Activated CD8-positive, alpha-beta memory T cell treated with anti-CD3 and anti-CD28 coated beads for 36 hours (primary cell): ENCODE measurements around the gene MAP3K7CL. TPM values are rescaled to one million over a fixed set of nuclear protein-coding genes. Genes with fewer than 3 reads are reported as not detected.

ENCODE experiments used
- CTCF ChIA-PET: fragments of 350-600 bp; sonication (Branson Sonifier 250); formaldehyde crosslinking; loops from one replicate; lab custom pipeline; 2021; ENCODE audit warnings: antibody characterized with exemption; lab: Charles Lee
- POLR2A ChIA-PET: fragments of 350-600 bp; sonication (Branson Sonifier 250); formaldehyde crosslinking; loops from one replicate; lab custom pipeline; 2021; ENCODE audit warnings: antibody characterized with exemption; lab: Charles Lee
- total RNA-seq, 2 experiments: library from RNA; stranded (reverse); gene quantifications; one replicate each; pipeline ENCODE4 v1.2.3, GENCODE V29; 2021

The MAP3K7CL gene, protein sequence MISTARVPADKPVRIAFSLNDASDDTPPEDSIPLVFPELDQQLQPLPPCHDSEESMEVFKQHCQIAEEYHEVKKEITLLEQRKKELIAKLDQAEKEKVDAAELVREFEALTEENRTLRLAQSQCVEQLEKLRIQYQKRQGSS
- total RNA-seq = 1 to 10 TPM; 4.3 to 5.5 TPM

DNA sequence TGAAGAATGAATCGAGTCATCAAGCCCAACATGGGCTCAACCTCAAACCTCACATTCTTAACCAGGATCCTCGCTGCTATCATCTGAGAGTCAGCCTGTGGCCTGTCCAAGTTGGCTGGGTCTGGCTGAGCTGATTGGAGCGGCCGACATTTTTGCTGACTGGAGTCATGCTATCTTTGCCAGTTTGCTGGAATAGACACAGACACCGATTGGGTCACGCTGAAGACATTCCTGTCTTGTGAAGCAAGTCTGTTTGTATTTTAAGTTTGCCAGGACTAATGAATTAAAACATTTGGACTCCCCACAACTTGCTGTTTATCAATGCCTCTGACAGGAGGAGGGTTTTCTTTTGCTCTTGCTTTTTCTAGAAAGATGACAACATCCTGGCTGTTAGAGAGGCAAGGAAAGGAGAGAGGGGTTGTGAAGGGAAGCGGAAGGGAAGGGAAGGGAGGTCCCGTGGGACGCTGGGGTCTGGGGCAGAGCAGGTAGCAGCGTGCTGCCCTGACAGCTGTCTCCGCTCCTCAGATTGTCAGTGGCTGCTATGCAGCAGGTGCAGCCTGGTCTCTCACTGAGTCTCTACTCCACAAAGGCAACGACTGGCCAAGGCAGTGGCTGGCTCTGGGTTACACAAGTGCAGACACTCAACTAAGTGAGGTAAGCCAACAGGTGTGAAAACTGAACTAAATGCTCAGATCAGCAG is at the start of gene MAP3K7CL:
MAP3K7CL (plus strand) TSS at position 375 of the 700 bp plus-strand sequence. CDS start 2,701 bp downstream, outside the sequence.
- ChIA-PET POLR2A (interaction anchor here (0.6 kb wide), 1 partner anchor 39 kb away, joined by 3 read pairs; no protein-coding TSS in a partner anchor), CTCF (no interaction called here)

DNA sequence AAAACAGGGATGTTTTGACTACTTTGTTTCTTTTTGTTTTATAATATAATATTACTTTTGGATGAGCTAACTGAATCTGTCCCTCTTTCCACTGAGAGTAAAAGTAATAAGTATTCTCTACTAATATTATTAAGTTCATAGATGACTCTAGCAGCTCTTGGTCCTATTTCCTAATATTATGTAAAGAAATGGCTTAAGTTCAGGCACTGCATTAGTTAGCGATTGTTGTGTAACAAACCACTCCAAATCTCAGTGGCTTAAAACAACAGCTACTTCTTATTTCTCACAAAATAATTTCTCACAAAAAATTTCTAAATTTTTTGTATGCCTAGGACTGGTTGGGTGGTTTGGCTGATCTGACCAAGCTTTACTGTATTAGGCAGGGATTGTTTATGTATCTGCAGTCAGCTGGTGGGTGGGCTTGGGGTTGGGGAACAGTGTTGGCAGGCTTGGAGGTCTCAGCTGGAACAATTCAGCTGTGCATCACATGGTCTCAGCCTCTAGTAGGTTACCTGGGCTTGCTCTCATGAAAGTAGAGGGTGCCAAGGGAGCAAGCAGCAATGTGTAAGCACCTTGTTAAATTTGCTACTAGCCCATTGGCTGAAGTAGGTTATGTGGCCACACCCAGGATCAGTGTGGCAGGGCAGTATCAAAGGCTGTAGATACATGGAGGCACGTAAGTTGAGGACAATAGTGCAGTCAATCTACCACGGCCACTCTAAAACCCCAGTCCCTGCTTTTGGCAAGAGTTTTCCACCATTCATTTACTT is 48.2 kb upstream of the MAP3K7CL start:
- ChIA-PET CTCF (interaction anchor here (0.6 to 1.4 kb wide), 3 partner anchors 201 to 294 kb away, joined by 3 to 5 read pairs (median 3); no protein-coding TSS in a partner anchor), POLR2A (interaction anchor here (0.6 to 1.1 kb wide), 2 partner anchors 8 to 217 kb away, joined by 3 read pairs; partner anchors contain the start of gene CCT8)

DNA sequence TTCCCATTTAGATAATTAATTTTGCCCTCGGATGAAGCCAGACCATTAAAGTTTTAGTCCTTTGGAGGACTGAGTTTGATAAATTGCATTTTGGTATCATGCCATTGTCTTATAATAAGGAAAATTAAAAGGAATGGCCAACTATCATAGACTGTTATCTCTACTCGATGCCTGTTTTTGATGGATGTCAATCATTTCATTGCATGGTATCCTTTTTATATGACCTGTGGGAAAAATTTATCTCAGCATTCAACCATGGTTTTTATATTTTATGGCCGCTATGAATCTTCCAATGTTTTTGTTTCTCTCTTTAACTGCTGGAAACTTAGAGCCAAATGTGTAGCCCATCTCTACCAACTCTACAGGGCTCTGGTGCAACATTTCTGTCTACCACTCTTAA is 47.1 kb upstream of the MAP3K7CL start:
- ChIA-PET CTCF (interaction anchor here (0.5 kb wide), 1 partner anchor 56 kb away, joined by 4 read pairs; no protein-coding TSS in a partner anchor), POLR2A (interaction anchor here (1.1 kb wide), 1 partner anchor 10 kb away, joined by 3 read pairs; the partner anchor contains the start of gene CCT8)

DNA sequence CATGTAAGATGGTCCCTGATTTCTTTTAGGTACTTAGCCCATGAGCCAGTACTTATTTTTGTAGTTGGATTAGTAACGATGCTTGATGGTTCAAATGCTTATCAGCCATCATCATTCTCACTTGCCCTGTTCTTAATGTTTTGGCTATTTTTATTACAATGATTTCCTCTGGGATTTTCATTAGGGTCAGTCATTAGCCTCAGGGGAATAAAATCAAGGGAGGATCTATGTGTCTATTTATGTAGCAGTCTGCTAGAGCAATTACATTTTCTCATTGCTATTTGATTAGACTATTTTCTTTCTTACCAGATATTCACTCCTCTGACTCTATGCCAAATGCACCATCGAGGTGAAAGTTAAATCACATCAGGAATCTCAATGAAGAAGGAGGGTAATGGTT is 46.1 kb upstream of the MAP3K7CL start:
- ChIA-PET CTCF (no interaction called here), POLR2A (no interaction called here)

DNA sequence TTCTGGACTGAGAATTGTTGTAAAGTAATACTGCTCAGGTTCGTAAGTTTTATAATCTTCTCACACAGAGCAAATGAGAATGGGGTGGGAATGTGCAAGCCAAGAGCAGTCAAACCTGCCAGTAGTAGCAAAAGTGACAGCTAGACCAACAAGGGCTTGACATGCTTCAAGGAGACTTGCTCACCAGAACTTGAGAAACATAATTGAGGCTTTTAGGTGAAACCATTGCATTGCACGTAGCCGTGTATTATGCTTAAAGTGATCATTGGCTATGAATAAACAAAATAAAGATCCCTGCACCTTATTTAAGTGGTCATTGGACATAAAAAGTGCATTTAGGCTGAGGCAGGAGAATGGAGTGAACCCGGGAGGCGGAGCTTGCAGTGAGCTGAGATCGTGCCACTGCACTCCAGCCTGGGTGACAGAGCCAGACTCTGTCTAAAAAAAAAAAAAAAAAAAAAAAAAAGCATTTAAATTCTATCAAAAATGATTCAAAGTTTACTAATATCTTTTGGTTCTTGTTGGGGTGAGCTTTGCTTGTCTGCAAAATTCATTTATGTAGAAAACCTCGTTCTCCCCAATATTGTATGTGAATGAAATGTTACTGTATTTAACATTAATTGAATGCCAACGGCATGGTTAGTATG is 45.2 kb upstream of the MAP3K7CL start:
- CTCF ChIA-PET = interaction anchor here (0.6 kb wide), 1 partner anchor 81 kb away, joined by 3 read pairs; no protein-coding TSS in a partner anchor
- POLR2A ChIA-PET = no interaction called here

DNA sequence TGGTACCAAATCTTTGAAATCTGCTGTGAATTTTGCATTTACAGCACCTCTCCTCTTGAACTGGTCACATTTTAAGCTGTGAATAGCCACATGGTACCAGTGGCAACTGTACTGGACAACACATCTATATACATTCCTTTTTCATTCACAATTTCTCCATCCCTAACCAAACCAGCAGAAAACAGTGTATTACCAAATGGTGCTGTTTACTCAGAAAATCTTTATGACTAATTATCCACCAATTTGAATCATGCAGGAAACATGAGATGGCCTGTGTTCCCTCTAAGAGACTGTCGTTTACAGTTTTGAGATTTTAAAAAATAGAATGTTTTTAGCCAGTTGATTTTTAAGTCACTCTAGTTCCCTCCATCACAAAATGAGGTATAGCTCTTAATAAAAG is 39.4 kb upstream of the MAP3K7CL start:
- POLR2A ChIA-PET = interaction anchor here (0.7 kb wide), 1 partner anchor 39 kb away, joined by 3 read pairs; the partner anchor contains the start of gene MAP3K7CL
- CTCF ChIA-PET = interaction anchor here (1.3 to 1.7 kb wide), 2 partner anchors 12 to 282 kb away, joined by 4 to 6 read pairs; no protein-coding TSS in a partner anchor

DNA sequence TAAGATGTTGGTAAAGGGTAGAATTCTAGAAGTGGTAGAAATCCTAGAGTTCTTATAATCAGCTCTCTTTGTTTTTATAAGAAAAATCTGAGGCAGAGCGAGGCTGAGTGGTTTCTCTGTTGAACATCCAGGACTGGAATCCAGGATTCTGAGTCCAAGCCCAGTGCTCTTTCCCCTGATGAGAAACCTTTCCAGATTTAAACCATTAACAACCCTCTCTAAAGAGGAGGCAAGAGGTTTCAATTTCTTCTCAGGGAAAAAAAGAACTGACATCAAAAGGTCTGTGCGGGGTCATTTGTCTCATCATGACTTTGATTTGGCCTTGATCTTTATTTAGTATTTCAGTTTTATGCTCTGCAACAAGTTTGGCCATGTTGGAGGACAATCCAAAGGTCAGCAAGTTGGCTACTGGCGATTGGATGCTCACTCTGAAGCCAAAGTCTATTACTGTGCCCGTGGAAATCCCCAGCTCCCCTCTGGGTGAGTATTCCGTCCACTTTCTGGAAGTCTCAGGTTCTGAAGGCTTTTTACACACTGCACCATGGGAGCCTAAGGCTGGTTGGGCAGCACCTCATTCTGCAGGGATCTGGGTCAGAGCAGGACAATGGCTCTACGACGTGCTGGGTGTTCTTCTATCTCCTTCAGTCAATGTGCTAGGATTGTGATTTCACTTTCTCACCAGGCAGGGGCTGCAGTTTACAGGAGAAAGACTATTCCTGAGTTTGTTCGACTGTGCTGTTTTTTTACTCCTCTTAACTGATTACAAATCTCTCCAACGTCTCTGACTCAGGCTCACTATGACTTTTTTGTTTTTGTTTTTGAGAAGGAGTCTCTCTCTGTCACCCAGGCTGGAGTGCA is 38.1 kb upstream of the MAP3K7CL start:
- POLR2A ChIA-PET = no interaction called here
- CTCF ChIA-PET = interaction anchor here (1.7 kb wide), 1 partner anchor 281 kb away, joined by 6 read pairs; no protein-coding TSS in a partner anchor

DNA sequence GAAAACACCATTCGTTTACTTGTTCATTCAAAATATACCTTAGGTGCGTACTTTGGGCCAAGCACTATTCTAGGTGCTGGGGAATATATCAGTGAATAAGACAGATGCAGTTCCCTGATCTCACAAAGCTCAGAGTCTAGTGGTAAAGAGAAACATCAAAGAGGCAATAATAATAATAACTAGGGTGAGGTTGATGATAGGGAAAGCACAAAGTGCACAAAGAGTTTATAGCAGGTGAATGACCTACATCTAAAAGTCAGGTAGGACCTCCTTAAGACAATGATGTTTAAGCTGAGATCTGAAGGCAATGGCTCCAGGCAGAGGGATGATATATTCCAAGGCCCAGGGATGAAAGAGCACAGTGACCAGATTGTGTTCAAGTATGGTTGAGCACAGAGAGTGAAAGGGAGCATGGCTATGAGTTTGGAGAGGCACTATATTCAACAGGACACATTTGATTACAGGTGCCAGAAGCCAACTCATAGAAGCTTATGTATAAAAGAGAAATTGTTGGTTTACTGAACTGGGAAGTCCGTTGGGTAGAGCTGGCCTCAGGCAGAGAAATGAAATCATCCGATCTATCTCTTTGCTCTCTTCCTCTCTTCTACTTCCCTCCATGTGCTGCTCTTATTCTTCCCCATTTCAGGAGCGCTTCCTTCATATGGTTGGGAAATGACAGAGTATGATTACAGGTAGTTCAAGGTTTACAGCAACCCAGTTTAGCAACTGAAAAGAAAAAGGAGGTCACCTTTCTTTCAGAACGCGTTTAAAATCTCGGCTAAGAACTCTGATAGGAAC is 34.0 kb upstream of the MAP3K7CL start:
- POLR2A ChIA-PET = no interaction called here
- CTCF ChIA-PET = no interaction called here

DNA sequence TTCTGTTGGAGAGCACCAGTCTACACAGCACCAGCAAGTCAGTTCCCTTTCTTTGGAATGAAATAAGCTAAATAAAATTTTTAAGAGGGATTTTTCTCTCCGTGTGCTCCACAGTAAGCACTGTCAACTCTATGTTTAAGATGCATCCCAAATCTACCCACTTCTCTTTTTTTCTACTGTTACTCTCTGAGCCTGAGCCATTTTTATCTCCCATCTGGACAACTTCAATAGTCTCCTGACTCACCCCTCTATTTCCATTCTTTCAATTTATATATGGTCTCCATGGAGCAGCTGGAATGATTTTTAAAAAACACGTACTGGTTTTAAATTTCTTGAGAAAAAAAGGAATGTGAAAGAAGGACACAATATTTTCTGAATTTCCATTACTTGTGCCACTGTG is 32.3 kb upstream of the MAP3K7CL start:
- POLR2A ChIA-PET = interaction anchor here (0.6 kb wide), 2 partner anchors 26 to 136 kb away, joined by 4 to 9 read pairs; no protein-coding TSS in a partner anchor
- CTCF ChIA-PET = interaction anchor here (1.1 kb wide), 1 partner anchor 278 kb away, joined by 3 read pairs; no protein-coding TSS in a partner anchor

DNA sequence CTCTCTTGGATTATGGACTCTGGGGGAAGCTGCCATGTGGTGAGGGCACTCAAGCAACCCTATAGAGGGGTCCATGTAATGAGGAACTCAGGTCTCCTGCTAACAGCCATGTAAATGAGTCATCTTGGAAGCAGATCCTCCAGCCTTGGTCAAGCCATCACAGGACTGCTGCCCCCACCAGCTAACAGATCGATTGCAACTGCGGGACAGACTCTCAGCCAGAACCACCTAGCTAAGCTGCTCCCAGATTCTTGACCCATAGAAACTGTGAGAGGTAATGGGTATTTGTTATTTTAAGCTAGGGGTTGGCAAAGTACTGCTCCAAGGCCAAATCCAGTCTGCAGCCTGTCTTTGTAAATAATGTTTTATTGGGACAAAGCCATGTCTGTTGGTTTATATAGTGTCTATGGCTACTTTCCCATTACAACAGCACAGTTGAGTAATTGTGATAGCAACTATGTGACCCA is 27.6 kb upstream of the MAP3K7CL start:
- ChIA-PET CTCF (no interaction called here), POLR2A (no interaction called here)

DNA sequence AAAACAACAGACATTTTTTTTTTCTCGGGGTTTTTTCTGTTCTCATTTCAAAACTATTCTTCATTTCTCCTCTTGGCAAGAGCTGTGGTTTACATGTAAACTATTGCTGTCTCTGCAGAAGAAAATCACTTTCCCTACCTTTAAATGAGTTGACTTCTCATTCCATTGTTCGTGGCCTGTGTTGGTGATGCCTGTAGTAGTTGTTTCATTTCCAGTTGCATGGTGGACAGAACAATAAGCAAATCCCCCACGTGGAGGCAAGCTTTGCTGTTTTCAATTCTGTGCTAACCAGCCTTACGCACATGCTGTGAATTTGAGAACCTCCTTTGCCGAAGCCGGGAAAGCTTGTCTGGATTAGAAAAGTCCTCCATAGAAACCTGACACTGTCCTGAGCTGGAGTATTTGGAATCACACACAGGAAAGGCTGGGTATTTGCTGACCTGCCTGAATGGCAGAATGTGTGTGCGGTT is 26.2 kb upstream of the MAP3K7CL start:
- ChIA-PET POLR2A (interaction anchor here (0.6 kb wide), 1 partner anchor 194 kb away, joined by 3 read pairs; no protein-coding TSS in a partner anchor), CTCF (interaction anchor here (1.4 kb wide), 1 partner anchor 268 kb away, joined by 3 read pairs; no protein-coding TSS in a partner anchor)

DNA sequence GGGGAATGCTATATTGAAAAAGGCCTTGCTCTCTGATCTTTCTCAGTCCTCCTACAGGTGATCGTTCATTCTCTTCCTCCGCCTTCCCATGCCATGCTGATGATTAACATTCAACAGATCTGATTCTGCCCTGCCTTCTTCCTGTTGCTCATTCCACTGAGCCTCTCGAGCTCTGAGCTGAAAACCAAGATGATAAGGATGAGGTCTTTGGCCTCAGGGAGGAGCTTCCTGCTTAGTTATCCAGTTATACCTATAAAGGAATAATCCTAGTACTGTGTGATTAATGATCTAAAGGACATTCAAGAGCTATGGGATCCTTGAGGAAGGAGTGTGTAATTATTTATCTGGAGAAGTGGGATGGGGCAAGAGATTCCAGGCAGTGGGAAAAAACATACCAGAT is 25.2 kb upstream of the MAP3K7CL start:
- ChIA-PET POLR2A (no interaction called here), CTCF (no interaction called here)

DNA sequence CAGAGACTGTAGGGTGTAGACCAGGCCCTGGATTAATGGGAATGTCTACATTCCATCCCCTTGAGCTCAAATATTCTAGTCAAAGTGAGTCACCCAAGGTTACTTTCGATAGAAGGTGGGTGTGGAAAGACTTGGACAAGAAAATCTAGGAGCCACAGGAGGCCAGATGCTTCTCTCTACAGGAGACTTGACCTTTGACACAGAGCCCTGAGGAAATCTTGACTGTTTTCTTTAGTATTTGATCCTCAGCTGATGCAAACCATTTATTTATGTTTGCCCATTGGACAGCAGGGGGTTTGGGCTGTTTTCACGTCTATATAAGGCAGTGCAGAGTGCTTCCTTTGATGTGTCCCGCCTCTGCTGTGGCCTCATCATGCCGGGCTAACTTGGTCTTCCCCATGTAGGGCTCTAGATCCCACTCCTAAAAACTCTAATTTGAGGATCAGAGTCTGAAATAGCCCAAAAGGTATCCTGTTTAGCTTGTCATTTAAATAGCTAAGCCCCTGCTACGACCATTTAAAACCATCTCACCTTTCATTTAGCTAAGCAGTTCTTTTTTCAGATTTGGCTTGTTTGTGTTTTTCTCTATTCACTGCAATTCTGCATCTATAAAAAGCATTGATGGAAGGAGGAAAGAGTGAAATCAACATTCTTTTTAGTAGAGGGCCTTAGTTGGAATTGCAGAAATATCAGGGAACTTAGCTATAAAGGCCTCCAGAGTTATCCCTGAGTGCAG is 15.5 kb upstream of the MAP3K7CL start:
- POLR2A ChIA-PET = no interaction called here
- CTCF ChIA-PET = no interaction called here

DNA sequence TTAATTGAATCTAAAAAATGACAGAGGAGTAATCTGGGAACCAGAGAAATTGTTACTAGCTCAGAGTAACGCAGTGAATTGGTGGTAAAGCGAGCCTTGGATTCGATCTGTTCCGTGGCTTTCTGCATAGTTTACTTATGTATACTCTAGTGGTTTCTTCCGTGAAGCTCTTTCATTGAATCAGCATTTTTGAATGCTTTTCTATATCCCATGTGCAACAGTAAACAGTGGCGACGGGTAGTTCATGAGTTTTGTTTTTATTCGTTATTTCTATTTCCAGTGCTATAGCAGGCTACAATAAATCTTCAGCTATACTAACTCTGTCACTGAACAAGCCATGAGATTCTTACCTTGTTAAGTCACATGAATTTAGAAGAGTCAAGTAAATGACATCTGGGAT is 14.5 kb upstream of the MAP3K7CL start:
- CTCF ChIA-PET = no interaction called here
- POLR2A ChIA-PET = no interaction called here

DNA sequence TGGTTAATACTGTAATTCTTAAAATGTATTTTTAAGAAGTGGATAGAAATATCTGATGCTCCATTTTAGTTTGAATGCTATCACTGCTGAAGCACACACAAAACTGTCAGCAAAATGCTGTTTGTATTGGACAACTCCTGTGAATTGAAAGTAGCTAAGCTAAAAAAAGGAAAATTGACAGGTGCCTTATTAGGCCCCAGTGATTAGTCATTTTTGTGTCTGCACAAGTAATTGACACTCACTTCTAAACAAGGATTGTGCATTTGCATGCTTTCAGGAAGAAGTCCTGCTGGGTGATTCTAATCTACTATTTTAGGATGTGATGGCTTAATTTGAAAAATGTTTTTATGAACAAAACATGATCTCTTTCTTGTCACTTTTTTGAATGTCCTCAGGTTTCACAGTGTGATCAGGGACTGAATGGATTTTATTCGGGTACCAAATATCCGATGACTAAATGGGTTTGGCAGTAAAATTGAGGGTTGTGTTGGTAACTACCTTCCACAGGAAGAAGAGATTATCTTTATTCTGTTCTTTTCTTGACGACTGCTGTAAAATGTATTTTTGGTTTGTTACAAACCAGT is 13.0 kb upstream of the MAP3K7CL start:
- ChIA-PET CTCF (no interaction called here), POLR2A (no interaction called here)

DNA sequence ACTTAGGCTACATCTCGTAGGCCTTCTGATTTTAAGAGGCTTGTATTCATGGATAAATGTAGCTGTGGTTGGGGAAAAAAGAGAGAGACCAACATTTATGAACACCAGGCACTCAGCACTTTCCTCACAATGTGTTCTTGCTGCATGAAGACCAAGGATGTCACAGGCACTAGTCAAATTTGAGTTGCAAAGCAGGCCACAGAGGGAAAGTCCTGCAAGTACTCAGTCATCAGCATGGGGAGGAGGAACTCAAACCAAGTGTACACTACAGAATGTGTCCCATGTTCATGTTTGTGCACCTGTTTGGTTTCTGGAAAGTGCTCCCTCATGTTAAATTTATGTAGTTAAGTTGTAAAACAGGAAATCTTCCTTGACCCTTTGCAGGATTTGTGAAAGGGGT is 8.7 kb upstream of the MAP3K7CL start:
- CTCF ChIA-PET = no interaction called here
- POLR2A ChIA-PET = no interaction called here
